GM20000 (cell line): ENCODE measurements around the gene DOCK11.
"Not testable (repeated sequence)": the region's sequence is repeated elsewhere in the genome, so short reads cannot be mapped to it uniquely, and the experiment has no call there.

Source experiments
- DNase-seq: peaks from one replicate; pipeline ENCODE4 v3.0.0; 2012; ENCODE audit warnings: low spot score
- TF ChIP-seq, protein P1 (sequence below): IDR thresholded peaks from 2 replicates; pipeline ENCODE4 v1.5.1; 2012; ENCODE audit warnings: mild to moderate bottlenecking, control low read depth; ENCODE audit errors: extremely low read depth, missing control alignments

The DOCK11 gene

DNA sequence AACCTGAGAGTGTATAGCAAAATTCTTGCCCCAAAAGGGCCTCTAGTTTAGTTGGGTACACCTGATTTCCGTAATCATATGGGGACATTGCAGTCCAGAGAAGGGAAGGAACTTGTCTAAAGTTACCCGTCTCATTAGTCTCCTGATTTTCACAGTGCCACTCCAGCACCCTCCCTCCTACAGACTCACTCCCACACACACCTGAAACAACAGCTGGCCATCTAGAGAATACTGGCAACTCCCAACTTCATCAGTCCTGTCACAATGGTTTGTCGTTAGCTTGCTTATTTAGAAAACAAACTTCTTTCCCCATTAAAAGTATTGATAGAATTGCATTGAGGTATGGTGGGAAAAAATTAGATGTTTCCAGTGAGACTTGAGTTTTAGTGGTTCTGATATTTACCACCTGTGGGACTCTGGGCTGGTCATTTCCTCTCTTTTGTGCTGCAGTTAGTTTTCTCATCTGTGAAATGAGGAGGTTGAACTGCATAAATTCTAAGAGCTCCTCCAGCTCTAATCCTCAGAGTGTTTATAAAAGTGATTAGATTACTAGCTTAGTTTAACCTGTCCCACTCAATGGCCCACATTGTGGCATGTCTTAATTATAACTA lies 233.5 kb downstream of the DOCK11 start:
- no peak for DNase-seq
- TF ChIP-seq, protein P1, sequence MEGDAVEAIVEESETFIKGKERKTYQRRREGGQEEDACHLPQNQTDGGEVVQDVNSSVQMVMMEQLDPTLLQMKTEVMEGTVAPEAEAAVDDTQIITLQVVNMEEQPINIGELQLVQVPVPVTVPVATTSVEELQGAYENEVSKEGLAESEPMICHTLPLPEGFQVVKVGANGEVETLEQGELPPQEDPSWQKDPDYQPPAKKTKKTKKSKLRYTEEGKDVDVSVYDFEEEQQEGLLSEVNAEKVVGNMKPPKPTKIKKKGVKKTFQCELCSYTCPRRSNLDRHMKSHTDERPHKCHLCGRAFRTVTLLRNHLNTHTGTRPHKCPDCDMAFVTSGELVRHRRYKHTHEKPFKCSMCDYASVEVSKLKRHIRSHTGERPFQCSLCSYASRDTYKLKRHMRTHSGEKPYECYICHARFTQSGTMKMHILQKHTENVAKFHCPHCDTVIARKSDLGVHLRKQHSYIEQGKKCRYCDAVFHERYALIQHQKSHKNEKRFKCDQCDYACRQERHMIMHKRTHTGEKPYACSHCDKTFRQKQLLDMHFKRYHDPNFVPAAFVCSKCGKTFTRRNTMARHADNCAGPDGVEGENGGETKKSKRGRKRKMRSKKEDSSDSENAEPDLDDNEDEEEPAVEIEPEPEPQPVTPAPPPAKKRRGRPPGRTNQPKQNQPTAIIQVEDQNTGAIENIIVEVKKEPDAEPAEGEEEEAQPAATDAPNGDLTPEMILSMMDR: no peak

DNA sequence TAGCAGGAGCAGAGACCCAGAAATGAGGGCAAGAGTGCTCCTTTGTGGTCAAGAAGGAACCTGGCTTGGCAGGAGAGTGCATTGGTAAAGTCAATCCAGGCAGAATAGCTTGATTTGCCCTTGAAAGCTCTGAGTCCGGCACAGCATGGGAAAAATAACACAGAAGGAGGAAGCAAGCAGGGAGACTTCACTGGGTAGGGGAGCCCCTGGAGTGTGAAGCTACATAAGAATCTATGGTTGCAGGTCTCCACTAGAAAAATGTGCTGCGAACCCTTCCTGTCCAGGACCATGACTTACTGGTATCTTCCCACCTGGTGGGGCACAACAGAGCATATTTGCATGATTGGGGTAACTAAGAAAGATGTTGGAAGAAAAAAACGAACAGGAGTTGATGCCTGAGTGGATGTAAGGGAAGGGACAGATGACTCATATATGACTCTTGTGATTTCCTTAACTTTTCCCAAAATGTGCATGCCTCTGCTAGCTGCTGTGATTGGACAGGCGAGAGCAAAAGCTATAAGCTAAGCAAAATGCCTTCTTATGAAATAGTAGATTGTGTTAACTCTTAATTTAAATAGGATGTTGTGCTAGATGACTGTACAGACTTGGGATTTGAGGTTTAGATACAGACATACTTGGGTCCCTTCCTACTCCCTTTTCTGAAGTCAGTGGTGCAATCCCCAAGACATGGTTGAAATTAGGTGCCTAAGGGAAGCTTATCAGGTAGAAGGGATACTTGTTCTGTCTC lies 235.1 kb downstream of the DOCK11 start:
- DNase-seq: no peak
- TF ChIP-seq, protein P1: no peak

DNA sequence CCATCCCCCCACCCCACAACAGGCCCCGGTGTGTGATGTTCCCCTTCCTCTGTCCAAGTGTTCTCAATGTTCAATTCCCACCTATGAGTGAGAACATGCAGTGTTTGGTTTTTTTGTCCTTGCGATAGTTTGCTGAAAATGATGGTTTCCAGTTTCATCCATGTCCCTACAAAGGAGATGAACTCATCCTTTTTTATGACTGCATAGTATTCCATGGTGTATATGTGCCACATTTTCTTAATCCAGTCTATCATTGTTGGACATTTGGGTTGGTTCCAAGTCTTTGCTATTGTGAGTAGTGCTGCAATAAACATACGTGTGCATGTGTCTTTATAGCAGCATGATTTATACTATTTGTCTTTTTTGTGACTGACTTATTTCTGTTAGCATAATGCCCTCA lies 236.9 kb downstream of the DOCK11 start:
- not testable (repeated sequence) for DNase-seq

DNA sequence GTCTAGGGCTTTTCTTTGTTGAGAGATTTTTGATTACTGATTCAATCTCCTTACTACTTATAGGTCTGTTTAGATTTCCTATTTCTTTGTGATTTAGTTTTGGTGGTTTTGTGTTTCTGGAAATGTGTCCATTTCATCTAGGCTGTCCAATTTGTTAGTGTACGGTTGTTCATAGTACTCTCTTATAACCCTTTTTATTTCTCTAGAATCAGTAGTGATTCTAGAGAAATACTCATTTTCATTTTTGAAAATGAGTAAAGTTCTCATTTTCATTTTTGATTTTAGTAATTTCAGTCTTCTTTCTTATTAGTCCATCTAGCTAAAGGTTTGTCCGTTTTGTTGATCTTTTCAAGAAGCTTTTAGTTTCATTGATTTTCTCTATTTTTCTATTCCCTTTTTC lies 239.3 kb downstream of the DOCK11 start:
- no peak for DNase-seq
- TF ChIP-seq, protein P1: no peak
